Natural killer cell (primary cell): ENCODE data around the gene SHC4. TPM values are rescaled to one million over a fixed set of nuclear protein-coding genes. Genes with fewer than 3 reads are reported as not detected.
A peak's percentile ranks its signal among the peaks of the same experiment; 100 is the strongest.
"Not testable (repeated sequence)": the region's sequence is repeated elsewhere in the genome, so short reads cannot be mapped to it uniquely, and the experiment has no call there.

Experiments used
- ATAC-seq, 3 donors: fragments of 150-1000 bp in 2 of 3; fragments of 200-7000 bp in 1 of 3; cut with Tn5 transposase; 1 replicate in 1 of 3; 2 replicates in 2 of 3; pipeline ENCODE4 v1.10.0; 2021; ENCODE audit warnings: mild to moderate bottlenecking in 2 of 3, moderate library complexity in 2 of 3
- DNase-seq, 2 donors: peaks; one replicate each; pipeline versions ENCODE4 v3.0.0 to v3.0.0-alpha.2; 2013 to 2021; ENCODE audit warnings: mixed read lengths in 1 of 2
- H3K27ac ChIP-seq: one replicate; pipeline ENCODE4 v1.5.1; 2013; ENCODE audit warnings: mild to moderate bottlenecking, low read length
- H3K27me3 ChIP-seq: one replicate; pipeline ENCODE4 v1.6.1; 2013; ENCODE audit warnings: low read length; ENCODE audit not compliant: control insufficient read depth, insufficient read depth
- H3K36me3 ChIP-seq: one replicate; pipeline ENCODE4 v1.6.1; 2013; ENCODE audit warnings: low read length; ENCODE audit not compliant: control insufficient read depth, insufficient read depth
- H3K4me1 ChIP-seq: one replicate; pipeline ENCODE4 v1.6.1; 2013; ENCODE audit warnings: low read length; ENCODE audit not compliant: control insufficient read depth, insufficient read depth
- H3K4me3 ChIP-seq: one replicate; pipeline ENCODE4 v1.5.1; 2013; ENCODE audit warnings: low read length
- H3K9me3 ChIP-seq: one replicate; pipeline ENCODE4 v1.6.1; 2013; ENCODE audit warnings: low read length; ENCODE audit not compliant: control insufficient read depth, insufficient read depth
- H3K27ac Mint-ChIP-seq, 2 donors: one replicate each; pipeline ENCODE4 v1.8.0; 2022; ENCODE audit warnings: mild to moderate bottlenecking in 2 of 2, mixed read lengths in 2 of 2, moderate library complexity in 1 of 2
- H3K27me3 Mint-ChIP-seq, 2 donors: one replicate each; pipeline ENCODE4 v1.8.0; 2022; ENCODE audit warnings: low read depth in 2 of 2, mixed read lengths in 2 of 2
- H3K36me3 Mint-ChIP-seq: one replicate; pipeline ENCODE4 v1.8.0; 2022; ENCODE audit warnings: mixed read lengths
- H3K4me1 Mint-ChIP-seq, 2 donors: one replicate each; pipeline ENCODE4 v1.8.0; 2022; ENCODE audit warnings: mixed read lengths in 2 of 2
- H3K4me3 Mint-ChIP-seq: one replicate; pipeline ENCODE4 v1.8.0; 2022; ENCODE audit warnings: mild to moderate bottlenecking, moderate library complexity, mixed read lengths
- H3K9me3 Mint-ChIP-seq, 2 donors: one replicate each; pipeline ENCODE4 v1.8.0; 2022; ENCODE audit warnings: mixed read lengths in 2 of 2
- CTCF ChIP-seq: fragments of 200-600 bp; IDR thresholded peaks from one replicate; pipeline ENCODE4 v1.8.0; 2022; ENCODE audit warnings: antibody characterized with exemption
- WGBS: methylation state at CpG from one replicate; pipeline ENCODE4 v1.1.7; 2013; ENCODE audit warnings: missing lambda C conversion rate; ENCODE audit not compliant: insufficient coverage; 5-methylcytosine and 5-hydroxymethylcytosine counted together
- intact Hi-C: fragments of 100-400 bp; cut with micrococcal nuclease; formaldehyde crosslinking; loops from one replicate; pipeline ENCODE4 v1.14.2; 2022
- total RNA-seq, 4 donors: library from RNA; stranded (reverse); fragments of 120-200 nt in 1 of 4; gene quantifications; one replicate each; pipeline versions ENCODE4 v1.2.3 to v1.2.4, GENCODE V29; 2013 to 2022

Gene SHC4
- total RNA-seq, 3 donors from 2014 or later (not counting 1 experiment from before 2014, with no cell fraction given), result 0.19 to 0.43 (median 0.20) TPM

DNA sequence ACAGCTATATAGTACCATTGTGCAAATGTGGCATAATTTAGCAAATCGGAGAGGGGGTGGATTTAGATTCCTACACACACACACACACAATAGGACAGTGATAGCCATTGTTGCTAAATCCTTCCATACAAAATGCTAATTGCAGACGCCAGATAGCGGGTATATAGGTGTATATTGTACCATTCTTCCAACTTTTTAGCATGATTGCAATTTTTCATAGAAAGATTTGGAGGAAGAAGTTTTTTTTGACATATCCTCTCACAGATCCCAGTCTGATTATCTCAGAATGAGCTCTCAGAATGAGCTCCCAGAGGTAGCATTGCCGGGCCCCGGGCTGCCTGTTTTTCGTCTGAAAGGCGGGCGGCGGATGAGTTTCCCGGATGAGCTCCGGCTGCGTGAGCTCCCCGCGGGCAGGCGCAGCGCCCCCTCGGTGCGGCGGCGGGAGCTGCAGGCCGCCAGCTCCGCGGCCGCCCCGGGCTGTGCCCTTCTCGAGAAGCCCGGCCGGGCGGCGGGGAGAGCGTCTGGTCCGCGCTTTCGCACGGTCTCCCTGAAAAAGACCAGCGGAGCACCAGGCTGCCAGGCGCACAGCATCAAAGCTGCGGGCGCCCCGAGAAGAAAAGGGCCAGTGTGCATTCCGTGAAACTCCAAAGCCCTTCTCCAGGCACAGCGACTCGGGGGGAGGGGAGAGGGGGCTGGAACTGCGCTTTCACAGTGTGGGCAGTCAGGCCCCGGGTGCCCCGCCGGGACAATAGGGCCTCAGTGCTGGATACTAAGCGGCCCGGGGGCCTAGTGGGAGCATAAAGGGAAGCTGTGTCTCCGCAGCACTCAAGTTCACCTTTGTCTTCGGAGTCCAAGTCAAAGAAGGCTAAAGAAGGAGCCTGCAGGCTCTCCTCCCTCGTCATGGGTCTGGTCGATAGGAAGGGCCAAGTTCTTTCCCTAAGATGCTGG is 12.0 kb upstream of the SHC4 start:
- peak; percentile 76 to 84 for DNase-seq
- peaks cover 7 to 21% of the 10 kb centered on the region in 2 donors for H3K27me3 Mint-ChIP-seq
- Histone ChIP-seq H3K4me1 (peaks cover 6% of the 10 kb centered on the region), H3K4me3 (peak overlapping the region; percentile 36), H3K36me3 (no peaks in the 10 kb centered on the region), H3K27ac (no peak overlapping the region), H3K27me3 (peaks cover 7% of the 10 kb centered on the region), H3K9me3 (no peaks in the 10 kb centered on the region)
- TF ChIP-seq CTCF, result peak; percentile 96
- ATAC-seq, result peak; percentile 97 to 100 (median 100)
- H3K27ac Mint-ChIP-seq, result peak overlapping the region in 1 of 2 donors; percentile 14
- H3K9me3 Mint-ChIP-seq, result no peaks in the 10 kb centered on the region
- H3K4me3 Mint-ChIP-seq, result peak overlapping the region; percentile 76
- H3K36me3 Mint-ChIP-seq, result no peaks in the 10 kb centered on the region
- intact Hi-C loops, result loop anchor here (2.0 kb wide), 1 partner anchor 113 kb away; no protein-coding TSS in a partner anchor
- peaks cover 6 to 8% of the 10 kb centered on the region in 2 donors for H3K4me1 Mint-ChIP-seq
- WGBS, result 7% methylated on average over 50 of the region's 53 CpGs

DNA sequence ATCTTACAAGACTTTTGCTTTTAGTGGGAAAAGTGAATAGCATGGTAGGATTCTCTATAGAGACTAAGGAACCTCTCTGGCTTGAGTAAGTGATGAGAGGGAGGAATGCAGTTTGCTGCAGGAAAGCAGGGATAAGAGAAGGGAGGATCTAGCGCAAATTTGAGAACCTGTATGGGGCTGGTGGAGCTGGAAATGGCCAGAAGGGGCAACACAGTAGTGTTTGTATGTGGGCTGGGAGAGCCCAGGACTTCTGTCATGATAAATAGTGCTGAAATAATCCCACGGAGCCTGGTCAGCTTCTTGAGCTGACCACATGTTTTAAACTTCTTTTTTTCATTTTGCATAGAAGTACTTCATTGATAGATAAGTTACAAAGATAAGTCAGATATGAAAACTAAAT is 11.2 kb upstream of the SHC4 start:
- intact Hi-C loops, result loop anchor here (2.0 kb wide), 1 partner anchor 112 kb away; no protein-coding TSS in a partner anchor
- Histone ChIP-seq H3K4me3 (no peak overlapping the region), H3K27ac (no peak overlapping the region), H3K36me3 (no peaks in the 10 kb centered on the region), H3K9me3 (no peaks in the 10 kb centered on the region), H3K4me1 (peaks cover 6% of the 10 kb centered on the region), H3K27me3 (peaks cover 7% of the 10 kb centered on the region)
- WGBS, result 98% methylated on average over 2 of the region's 2 CpGs
- H3K4me3 Mint-ChIP-seq, result peak overlapping the region; percentile 76
- H3K36me3 Mint-ChIP-seq, result no peaks in the 10 kb centered on the region
- no peak for DNase-seq
- peak overlapping the region in 1 of 2 donors; percentile 14 for H3K27ac Mint-ChIP-seq
- no peak for ATAC-seq
- H3K27me3 Mint-ChIP-seq, result peaks cover 12 to 14% of the 10 kb centered on the region in 2 donors
- TF ChIP-seq CTCF, result no peak
- peaks cover 6 to 8% of the 10 kb centered on the region in 2 donors for H3K4me1 Mint-ChIP-seq
- H3K9me3 Mint-ChIP-seq, result no peaks in the 10 kb centered on the region

DNA sequence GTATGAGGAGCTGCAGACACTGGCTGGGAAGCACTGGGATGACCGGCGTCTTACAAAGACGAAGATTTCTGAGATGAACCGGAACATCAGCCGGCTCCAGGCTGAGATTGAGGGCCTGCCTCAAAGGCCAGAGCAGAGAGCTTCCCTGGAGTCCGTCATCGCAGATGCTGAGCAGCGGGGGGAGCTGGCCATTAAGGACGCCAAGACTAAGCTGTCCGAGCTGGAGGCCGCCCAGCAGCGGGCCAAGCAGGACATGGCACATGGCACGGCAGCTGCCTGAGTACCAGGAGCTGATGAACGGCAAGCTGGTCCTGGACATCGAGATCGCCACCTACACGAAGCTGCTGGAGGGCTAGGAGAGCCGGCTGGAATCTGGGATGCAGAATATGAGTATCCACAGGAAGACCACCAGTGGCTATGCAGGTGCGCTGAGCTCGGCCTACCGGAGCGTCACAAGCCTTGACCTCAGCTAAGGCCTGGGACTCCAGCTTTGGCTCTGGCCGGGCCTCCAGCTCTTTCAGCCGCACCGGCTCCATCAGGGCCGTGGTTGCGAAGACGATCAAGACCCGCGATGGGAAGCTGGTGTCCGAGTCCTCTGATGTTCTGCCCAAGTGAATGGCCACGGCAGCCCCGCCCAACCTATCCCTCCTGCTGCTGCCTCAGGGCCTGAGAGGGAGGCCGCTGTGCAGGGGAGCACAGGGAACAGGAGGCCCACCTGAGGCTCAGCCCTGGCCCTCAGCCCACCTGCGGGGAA is 9.2 kb upstream of the SHC4 start:
- Mint-ChIP-seq H3K4me3 (no peak overlapping the region), H3K36me3 (no peaks in the 10 kb centered on the region), H3K9me3 (no peaks in the 10 kb centered on the region), H3K4me1 (peaks cover 6 to 8% of the 10 kb centered on the region in 2 donors), H3K27me3 (peaks cover 8 to 9% of the 10 kb centered on the region in 2 donors), H3K27ac (no peak overlapping the region)
- 97% methylated on average over 35 of the region's 35 CpGs for WGBS
- Histone ChIP-seq H3K4me1 (peaks cover 6% of the 10 kb centered on the region), H3K27me3 (peaks cover 7% of the 10 kb centered on the region), H3K27ac (no peak overlapping the region), H3K4me3 (no peak overlapping the region), H3K36me3 (no peaks in the 10 kb centered on the region), H3K9me3 (no peaks in the 10 kb centered on the region)
- no peak for DNase-seq
- TF ChIP-seq CTCF, result no peak
- intact Hi-C loops, result no loop called here
- ATAC-seq, result no peak

GRCh38 chr15:48970926-48971325 is 7.2 kb upstream of the SHC4 start:
- H3K27me3 ChIP-seq, intact Hi-C loops, H3K4me3 Mint-ChIP-seq, H3K9me3 ChIP-seq, H3K27ac ChIP-seq, H3K27ac Mint-ChIP-seq, ATAC-seq, H3K27me3 Mint-ChIP-seq, H3K36me3 Mint-ChIP-seq, H3K36me3 ChIP-seq, H3K4me3 ChIP-seq, DNase-seq, H3K9me3 Mint-ChIP-seq: not testable (repeated sequence)
- 100% methylated on average over 1 of the region's 1 CpG for WGBS
- H3K4me1 Mint-ChIP-seq, result peaks cover 21 to 23% of the 10 kb centered on the region in 2 donors
- peaks cover 14% of the 10 kb centered on the region for H3K4me1 ChIP-seq
